Psoas muscle (tissue), 8 donors: Measurements from ENCODE around the gene ZDHHC12. TPM values are rescaled to one million over a fixed set of nuclear protein-coding genes. Genes with fewer than 3 reads are reported as not detected.

Experiments used
- ATAC-seq, 4 donors: fragments of 200-7000 bp; cut with Tn5 transposase; one replicate each; pipeline ENCODE4 v1.9.1; 2020; ENCODE audit warnings: moderate library complexity in 3 of 4, mild to moderate bottlenecking in 2 of 4
- DNase-seq, 2 donors: peaks; one replicate each; pipeline ENCODE4 v3.0.0-alpha.2; 2020
- H3K27ac ChIP-seq: fragments of 200-600 bp; one replicate; pipeline ENCODE4 v1.8.0; 2022
- H3K27me3 ChIP-seq, 3 donors: fragments of 200-600 bp in 1 of 3; one replicate each; pipeline versions ENCODE4 v1.6.1 to v1.8.0; 2013 to 2022; ENCODE audit warnings: low read length in 2 of 3, mild to moderate bottlenecking in 2 of 3, moderate library complexity in 1 of 3; ENCODE audit not compliant: insufficient read depth in 3 of 3
- H3K36me3 ChIP-seq, 2 donors: fragments of 200-600 bp in 1 of 2; one replicate each; pipeline versions ENCODE4 v1.6.1 to v1.8.0; 2013 to 2022; ENCODE audit warnings: low read depth in 1 of 2, mild to moderate bottlenecking in 1 of 2, moderate library complexity in 1 of 2; ENCODE audit not compliant: insufficient read depth in 1 of 2
- H3K4me1 ChIP-seq: fragments of 200-600 bp; one replicate; pipeline ENCODE4 v1.8.0; 2022
- H3K4me3 ChIP-seq: fragments of 200-600 bp; one replicate; pipeline ENCODE4 v1.8.0; 2022; ENCODE audit warnings: mild to moderate bottlenecking
- H3K9me3 ChIP-seq: fragments of 200-600 bp; one replicate; pipeline ENCODE4 v1.8.0; 2022
- WGBS, 3 donors: extraction: QIAGEN DNeasy Blood & Tissue Kit; methylation state at CpG; one replicate each; pipeline versions ENCODE4 v1.1.6 to v1.1.7; 2013; 5-methylcytosine and 5-hydroxymethylcytosine counted together
- intact Hi-C, 2 donors: fragments of 100-400 bp; cut with DNase I; formaldehyde crosslinking; loops; one replicate each; pipeline versions ENCODE4 v1.11.0 to v1.14.2; 2022
- polyA plus RNA-seq, 3 donors: library from polyadenylated mRNA; stranded (reverse); fragments of 200-250 nt; gene quantifications; one replicate each; pipeline ENCODE4 v1.2.3, GENCODE V29; 2013
- total RNA-seq, 4 donors: library from RNA; stranded (reverse); fragmentation: NEBNext Ultra II Directional in 2 of 4; extraction: Animal tissue kit (Norgen Biotek cat#: 25700) in 2 of 4; gene quantifications; one replicate each; pipeline versions ENCODE4 v1.2.1 to v1.2.4, GENCODE V29; 2021 to 2023
- TF ChIP-seq, protein P1 (sequence below): fragments of 200-600 bp; IDR thresholded peaks from one replicate; pipeline ENCODE4 v1.8.0; 2022; ENCODE audit warnings: antibody characterized with exemption
- donor health status: healthy with polysubstance abuse.
- donor health status: DM: no; HTN: no; CAD: no; lungs with moderate emphysema.
- donor health status: Bipolar disorder and iron deficiency.
- donor health status: healthy.
- donor health status: DM: yes; HTN: yes; CAD: no.
- donor health status: DM: no; HTN: no; CAD: no.
- donor health status: DM: no; HTN: no; CAD: no.
- donor health status: DM: yes; HTN: yes; CAD: no.

Gene ZDHHC12
- total and polyA plus RNA-seq, 7 donors: 4.5 to 18.5 (median 7.2) TPM

DNA sequence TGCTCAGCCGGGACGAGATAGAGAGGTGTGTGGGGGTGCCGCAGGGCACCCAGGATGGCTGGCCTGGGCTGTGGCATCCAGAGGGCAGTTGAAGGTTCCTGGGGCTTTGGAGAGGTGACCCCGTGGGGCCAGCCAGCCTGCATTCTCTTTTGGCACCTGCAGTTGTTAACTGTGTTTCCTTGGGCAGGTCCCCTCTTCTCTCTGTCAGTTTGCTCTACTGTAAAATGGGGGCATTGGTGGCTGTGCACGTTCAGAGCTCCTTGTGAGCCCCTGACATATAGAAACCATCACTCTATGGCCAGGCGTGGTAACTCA lies 8.5 kb downstream of the ZDHHC12 start:
- WGBS, 3 donors: 84 to 90% (median 88%) methylated on average over 6 of the region's 6 CpGs
- Histone ChIP-seq H3K36me3 (no peaks in the 10 kb centered on the region), H3K27me3 (no peaks in the 10 kb centered on the region), H3K27ac (no peak overlapping the region), H3K4me3 (no peak overlapping the region), H3K4me1 (no peaks in the 10 kb centered on the region), H3K9me3 (no peaks in the 10 kb centered on the region)
- TF ChIP-seq, protein P1, sequence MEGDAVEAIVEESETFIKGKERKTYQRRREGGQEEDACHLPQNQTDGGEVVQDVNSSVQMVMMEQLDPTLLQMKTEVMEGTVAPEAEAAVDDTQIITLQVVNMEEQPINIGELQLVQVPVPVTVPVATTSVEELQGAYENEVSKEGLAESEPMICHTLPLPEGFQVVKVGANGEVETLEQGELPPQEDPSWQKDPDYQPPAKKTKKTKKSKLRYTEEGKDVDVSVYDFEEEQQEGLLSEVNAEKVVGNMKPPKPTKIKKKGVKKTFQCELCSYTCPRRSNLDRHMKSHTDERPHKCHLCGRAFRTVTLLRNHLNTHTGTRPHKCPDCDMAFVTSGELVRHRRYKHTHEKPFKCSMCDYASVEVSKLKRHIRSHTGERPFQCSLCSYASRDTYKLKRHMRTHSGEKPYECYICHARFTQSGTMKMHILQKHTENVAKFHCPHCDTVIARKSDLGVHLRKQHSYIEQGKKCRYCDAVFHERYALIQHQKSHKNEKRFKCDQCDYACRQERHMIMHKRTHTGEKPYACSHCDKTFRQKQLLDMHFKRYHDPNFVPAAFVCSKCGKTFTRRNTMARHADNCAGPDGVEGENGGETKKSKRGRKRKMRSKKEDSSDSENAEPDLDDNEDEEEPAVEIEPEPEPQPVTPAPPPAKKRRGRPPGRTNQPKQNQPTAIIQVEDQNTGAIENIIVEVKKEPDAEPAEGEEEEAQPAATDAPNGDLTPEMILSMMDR: no peak
- ATAC-seq (no peak), DNase-seq (peak; percentile 1 to 9)
- intact Hi-C loops: no loop called here

DNA sequence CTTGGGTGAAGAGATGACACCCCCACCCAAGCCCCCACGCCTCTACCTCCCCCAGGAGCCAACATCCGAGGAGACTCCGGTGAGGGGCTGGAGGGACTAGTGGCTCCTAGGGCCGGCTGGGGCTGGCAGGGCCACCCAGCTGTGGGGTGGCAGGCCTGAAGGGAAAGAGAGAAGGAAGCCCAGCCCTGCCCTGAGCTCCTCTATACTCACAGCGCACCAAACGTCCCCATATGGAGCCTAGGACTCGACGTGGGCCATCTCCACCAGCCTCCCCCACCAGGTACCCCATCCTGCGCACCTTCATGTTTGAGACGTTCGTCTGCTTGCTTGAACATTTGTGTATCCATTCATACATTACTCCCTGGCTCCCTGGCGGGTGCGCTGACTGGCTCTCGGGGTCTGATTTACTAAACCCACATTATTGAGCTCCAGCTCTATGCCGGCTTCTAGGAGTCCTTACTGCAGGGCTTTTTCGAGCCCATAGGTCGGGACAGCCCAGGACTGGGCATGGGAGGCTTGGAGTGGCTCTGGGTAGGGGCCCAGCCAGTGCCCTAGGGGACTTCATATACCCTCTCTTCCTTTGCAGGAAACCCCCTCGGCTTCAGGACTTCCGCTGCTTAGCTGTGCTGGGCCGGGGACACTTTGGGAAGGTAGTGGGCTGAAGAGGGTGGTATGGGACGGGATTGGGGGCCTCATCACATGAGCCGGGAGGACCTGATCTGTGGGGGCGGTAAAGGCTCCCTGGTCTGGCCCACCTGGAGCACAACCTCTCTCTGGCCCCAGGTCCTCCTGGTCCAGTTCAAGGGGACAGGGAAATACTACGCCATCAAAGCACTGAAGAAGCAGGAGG lies 9.1 kb downstream of the ZDHHC12 start:
- H3K27me3 ChIP-seq: no peaks in the 10 kb centered on the region
- H3K36me3 ChIP-seq: no peaks in the 10 kb centered on the region
- DNase-seq: peak; percentile 2 to 38
- 87 to 94% (median 89%) methylated on average over 23 to 24 of the region's 24 CpGs for WGBS, 3 donors
- intact Hi-C loops: no loop called here
- no peak overlapping the region for H3K27ac ChIP-seq
- H3K9me3 ChIP-seq: no peaks in the 10 kb centered on the region
- ATAC-seq: no peak
- no peaks in the 10 kb centered on the region for H3K4me1 ChIP-seq
- TF ChIP-seq, protein P1: no peak
- no peak overlapping the region for H3K4me3 ChIP-seq

DNA sequence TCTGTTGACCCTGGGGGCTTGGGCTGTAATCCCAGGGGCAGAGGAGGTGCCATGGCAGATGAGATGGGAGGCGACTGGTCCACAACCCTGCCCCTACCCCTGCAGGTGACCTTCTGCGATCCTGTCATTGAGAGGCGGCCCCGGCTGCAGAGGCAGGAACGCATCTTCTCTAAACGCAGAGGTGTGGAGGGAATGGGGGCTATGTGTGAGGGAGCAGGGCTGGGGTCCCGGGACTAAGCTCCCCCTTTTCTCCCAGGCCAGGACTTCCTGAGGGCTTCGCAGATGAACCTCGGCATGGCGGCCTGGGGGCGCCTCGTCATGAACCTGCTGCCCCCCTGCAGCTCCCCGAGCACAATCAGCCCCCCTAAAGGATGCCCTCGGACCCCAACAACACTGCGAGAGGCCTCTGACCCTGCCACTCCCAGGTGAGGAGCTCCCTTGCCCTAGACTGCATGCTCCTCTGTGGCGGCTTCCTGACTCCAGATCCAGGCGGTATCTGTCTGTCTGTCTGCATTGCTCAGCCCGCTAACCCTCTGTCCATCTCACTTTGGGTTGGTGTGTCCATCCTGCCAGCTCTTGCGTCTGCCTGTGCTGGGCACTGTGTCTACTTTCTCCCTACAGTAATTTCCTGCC lies 9.9 kb downstream of the ZDHHC12 start:
- Histone ChIP-seq H3K36me3 (no peaks in the 10 kb centered on the region), H3K9me3 (no peaks in the 10 kb centered on the region), H3K4me1 (no peaks in the 10 kb centered on the region), H3K27me3 (no peaks in the 10 kb centered on the region), H3K4me3 (no peak overlapping the region), H3K27ac (no peak overlapping the region)
- intact Hi-C loops: no loop called here
- ATAC-seq (no peak), DNase-seq (peak; percentile 7 to 31)
- 94 to 96% (median 95%) methylated on average over 16 to 19 of the region's 19 CpGs for WGBS, 3 donors
- TF ChIP-seq, protein P1: no peak

DNA sequence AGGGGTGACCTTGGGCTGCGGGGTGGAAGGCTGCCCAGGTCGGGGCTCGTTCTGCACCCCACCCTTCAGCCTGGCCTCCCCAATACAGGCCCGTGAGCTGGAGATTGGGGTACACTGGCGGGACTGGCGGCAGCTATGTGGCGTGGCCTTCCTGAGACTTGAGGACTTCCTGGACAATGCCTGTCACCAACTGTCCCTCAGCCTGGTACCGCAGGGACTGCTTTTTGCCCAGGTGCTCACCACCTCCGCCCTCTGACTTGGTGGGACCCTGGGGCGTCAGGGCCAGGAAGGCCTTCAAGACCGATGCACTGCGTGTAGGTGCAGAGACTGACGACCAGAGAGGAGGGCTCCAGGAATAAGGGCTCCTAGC lies 10.5 kb downstream of the ZDHHC12 start:
- 95 to 99% (median 96%) methylated on average over 13 of the region's 13 CpGs for WGBS, 3 donors
- Histone ChIP-seq H3K36me3 (no peaks in the 10 kb centered on the region), H3K4me3 (no peak overlapping the region), H3K27ac (no peak overlapping the region), H3K4me1 (no peaks in the 10 kb centered on the region), H3K9me3 (no peaks in the 10 kb centered on the region), H3K27me3 (no peaks in the 10 kb centered on the region)
- DNase-seq: peak; percentile 12 to 27
- TF ChIP-seq, protein P1: no peak
- ATAC-seq: no peak
- intact Hi-C loops: no loop called here
